Hepatocyte (in vitro differentiated cells): ENCODE results near the gene RAB8A. TPM values are rescaled to one million over a fixed set of nuclear protein-coding genes. Genes with fewer than 3 reads are reported as not detected.

Experiments
- DNase-seq: peaks from one replicate; pipeline ENCODE4 v3.0.0-alpha.2; 2016; ENCODE audit warnings: low spot score
- H2AFZ ChIP-seq: fragments of 200-600 bp; sonication (generic); 2 replicates; pipeline ENCODE4 v1.6.0; 2016; ENCODE audit warnings: antibody characterized with exemption, mild to moderate bottlenecking
- H3K27ac ChIP-seq: fragments of 200-600 bp; sonication (generic); 2 replicates; pipeline ENCODE4 v1.5.1; 2016; ENCODE audit warnings: mild to moderate bottlenecking
- H3K27me3 ChIP-seq: fragments of 200-600 bp; sonication (generic); 2 replicates; pipeline ENCODE4 v1.6.1; 2016
- H3K36me3 ChIP-seq: fragments of 200-600 bp; sonication (generic); replicated peaks from 2 replicates; pipeline ENCODE4 v1.5.1; 2016; ENCODE audit warnings: low read depth; ENCODE audit not compliant: insufficient read depth
- H3K4me1 ChIP-seq: fragments of 200-600 bp; sonication (generic); 2 replicates; pipeline ENCODE4 v1.5.1; 2016; ENCODE audit warnings: mild to moderate bottlenecking, moderate library complexity; ENCODE audit not compliant: insufficient read depth
- H3K4me2 ChIP-seq: fragments of 200-600 bp; sonication (generic); 2 replicates; pipeline ENCODE4 v1.6.0; 2016
- H3K4me3 ChIP-seq: fragments of 200-600 bp; sonication (generic); 2 replicates; pipeline ENCODE4 v1.5.1; 2016; ENCODE audit warnings: mild to moderate bottlenecking
- H3K79me2 ChIP-seq: fragments of 200-600 bp; sonication (generic); 2 replicates; pipeline ENCODE4 v1.6.0; 2017; ENCODE audit warnings: mild to moderate bottlenecking
- H3K9me2 ChIP-seq: fragments of 200-600 bp; sonication (generic); replicated peaks from 2 replicates; pipeline ENCODE4 v1.6.0; 2017; ENCODE audit warnings: mild to moderate bottlenecking; ENCODE audit not compliant: insufficient read depth
- H3K9me3 ChIP-seq: fragments of 200-600 bp; sonication (generic); 2 replicates; pipeline ENCODE4 v1.5.1; 2016; ENCODE audit warnings: low read depth, mild to moderate bottlenecking
- H4K20me1 ChIP-seq: fragments of 200-600 bp; sonication (generic); 2 replicates; pipeline ENCODE4 v1.6.0; 2016; ENCODE audit warnings: mild to moderate bottlenecking; ENCODE audit not compliant: insufficient read depth, poor library complexity, severe bottlenecking
- CTCF ChIP-seq: fragments of 200-600 bp; sonication (generic); IDR thresholded peaks from 2 replicates; pipeline ENCODE4 v1.5.1; 2016; ENCODE audit warnings: antibody characterized with exemption, mild to moderate bottlenecking; ENCODE audit not compliant: poor library complexity
- EZH2 ChIP-seq: fragments of 200-600 bp; sonication (generic); IDR thresholded peaks from 2 replicates; pipeline ENCODE4 v1.6.1; 2016; ENCODE audit warnings: antibody characterized with exemption, mild to moderate bottlenecking, borderline replicate concordance
- EZH2phosphoT487 ChIP-seq: fragments of 200-600 bp; sonication (generic); IDR thresholded peaks from one replicate; pipeline ENCODE4 v1.6.1; 2018; ENCODE audit warnings: antibody characterized with exemption, mild to moderate bottlenecking, low read depth, moderate library complexity; ENCODE audit not compliant: unreplicated experiment, severe bottlenecking
- WGBS: methylation state at CpG from one replicate; pipeline ENCODE4 v1.1.6; 2016; ENCODE audit warnings: low lambda C conversion rate; ENCODE audit errors: missing lambda C conversion rate; 5-methylcytosine and 5-hydroxymethylcytosine counted together
- polyA plus RNA-seq: library from polyadenylated mRNA; unstranded; fragments of >200 nt; fragmentation: Nextera tagmentation; extraction: Ambion mirVana; gene quantifications from 2 replicates; pipeline ENCODE4 v1.2.1, GENCODE V29; 2016
- total RNA-seq: library from RNA; depleted of rRNA; stranded (reverse); fragments of >200 nt; gene quantifications from 2 replicates; pipeline ENCODE4 v1.2.3, GENCODE V29; 2014

Gene RAB8A
- total and polyA plus RNA-seq, 2 experiments from 2014 or later = 60.2 to 89.5 TPM

GRCh38 chr19:16074488-16075365 lies 37.0 kb upstream of the RAB8A start:
- no peak overlapping the region for H3K4me2 ChIP-seq
- H3K36me3 ChIP-seq = no peaks in the 10 kb centered on the region
- H4K20me1 ChIP-seq = peaks cover 8% of the 10 kb centered on the region
- H3K4me1 ChIP-seq = peaks cover 16% of the 10 kb centered on the region
- DNase-seq = no peak
- TF ChIP-seq EZH2 (no peak), CTCF (no peak), EZH2phosphoT487 (no peak)
- H2AFZ ChIP-seq = no peak overlapping the region
- H3K27me3 ChIP-seq = no peaks in the 10 kb centered on the region
- H3K27ac ChIP-seq = peak overlapping the region; percentile 97
- H3K9me2 ChIP-seq = no peaks in the 10 kb centered on the region
- peaks cover 37% of the 10 kb centered on the region for H3K79me2 ChIP-seq
- H3K4me3 ChIP-seq = no peak overlapping the region
- WGBS = 98% methylated on average over 10 of the region's 10 CpGs
- H3K9me3 ChIP-seq = no peaks in the 10 kb centered on the region

- Histone ChIP-seq H4K20me1 (peaks cover 16% of the 10 kb centered on the region), H3K27me3 (no peaks in the 10 kb centered on the region), H3K4me1 (peaks cover 20% of the 10 kb centered on the region), H2AFZ (peak overlapping the region; percentile 43), H3K9me3 (no peaks in the 10 kb centered on the region), H3K27ac (peak overlapping the region; percentile 97), H3K79me2 (peaks cover 45% of the 10 kb centered on the region), H3K4me3 (peak overlapping the region; percentile 71), H3K9me2 (no peaks in the 10 kb centered on the region), H3K36me3 (no peaks in the 10 kb centered on the region), H3K4me2 (peak overlapping the region; percentile 76)
- TF ChIP-seq EZH2phosphoT487 (no peak), EZH2 (no peak), CTCF (no peak)
- 32% methylated on average over 20 of the region's 21 CpGs for WGBS
- DNase-seq = no peak
Observed at GRCh38 chr19:16075430-16076153, 36.1 kb upstream of the RAB8A start.

DNA sequence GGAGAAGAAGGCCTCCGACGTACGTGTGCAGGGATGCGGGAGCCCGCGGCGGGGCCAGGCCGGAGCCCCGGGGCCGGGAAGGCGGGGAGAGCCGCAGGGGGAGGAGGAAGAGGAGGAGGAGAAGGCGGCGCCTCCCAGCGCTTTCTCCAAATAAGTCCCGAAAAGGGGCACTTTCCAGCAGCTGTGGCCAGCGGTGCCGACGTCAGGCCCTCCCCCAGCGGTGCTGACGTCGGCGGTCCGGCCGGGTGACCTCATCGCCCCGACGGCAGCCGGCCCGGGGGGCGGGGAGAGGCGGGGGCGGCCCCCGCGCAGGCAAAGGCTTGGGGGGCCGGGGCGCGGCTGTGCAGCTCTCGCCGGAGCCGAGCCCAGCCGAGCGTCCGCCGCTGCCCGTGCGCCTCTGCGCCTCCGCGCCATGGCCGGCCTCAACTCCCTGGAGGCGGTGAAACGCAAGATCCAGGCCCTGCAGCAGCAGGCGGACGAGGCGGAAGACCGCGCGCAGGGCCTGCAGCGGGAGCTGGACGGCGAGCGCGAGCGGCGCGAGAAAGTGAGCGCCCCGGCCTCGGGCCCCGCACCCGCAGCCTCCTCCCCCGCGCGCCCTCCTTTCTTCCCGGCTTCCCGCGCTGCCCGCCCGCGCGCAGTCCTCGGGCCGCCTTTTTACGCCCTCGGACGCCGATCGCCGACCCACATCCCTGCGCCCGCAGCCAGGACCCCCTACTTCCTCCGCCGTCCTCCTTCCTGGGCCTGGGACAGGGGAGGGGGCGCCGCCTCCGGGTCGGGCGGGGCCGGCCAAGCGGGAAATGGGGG lies 35.3 kb upstream of the RAB8A start, which contains the start of gene TPM4:
TSS of gene TPM4 (plus strand) at position 342 of the 804 bp plus-strand sequence. CDS start at position 413, 71 bp downstream.
- Histone ChIP-seq H3K4me1 (peaks cover 20% of the 10 kb centered on the region), H3K4me2 (peak within 1 kb of the TSS; percentile 76)
- WGBS = 2% methylated on average over 13 of the region's 101 CpGs

More for the DNA sequence above, 35.3 kb upstream of the RAB8A start, which contains the start of gene TPM4:
- Histone ChIP-seq H3K4me3 (peak within 1 kb of the TSS; percentile 95), H3K27ac (peak within 1 kb of the TSS; percentile 97), H4K20me1 (peaks cover 23% of the 10 kb centered on the region), H3K9me3 (no peaks in the 10 kb centered on the region), H2AFZ (peak within 1 kb of the TSS; percentile 43), H3K27me3 (no peaks in the 10 kb centered on the region), H3K9me2 (no peaks in the 10 kb centered on the region), H3K79me2 (peaks cover 53% of the 10 kb centered on the region), H3K36me3 (no peaks in the 10 kb centered on the region)
- peak; percentile 96 for DNase-seq
- no peak for TF ChIP-seq EZH2phosphoT487
- TF ChIP-seq EZH2 = no peak
- no peak for TF ChIP-seq CTCF
